NCI-H2081 (cell line): ENCODE measurements around the gene PCGF5.
"Not testable (repeated sequence)": the region's sequence is repeated elsewhere in the genome, so short reads cannot be mapped to it uniquely, and the experiment has no call there.

Experiments used
- DNase-seq, 2 experiments: peaks; one replicate each; lab custom pipeline; 2025; lab: John Stamatoyannopoulos, UW

PCGF5 gene

GRCh38 chr10:91210014-91210413, 10.4 kb upstream of the PCGF5 start:
- DNase-seq = peak; percentile 39 to 67

GRCh38 chr10:91210435-91210834, 10.0 kb upstream of the PCGF5 start:
- peak; percentile 92 to 99 for DNase-seq

DNA sequence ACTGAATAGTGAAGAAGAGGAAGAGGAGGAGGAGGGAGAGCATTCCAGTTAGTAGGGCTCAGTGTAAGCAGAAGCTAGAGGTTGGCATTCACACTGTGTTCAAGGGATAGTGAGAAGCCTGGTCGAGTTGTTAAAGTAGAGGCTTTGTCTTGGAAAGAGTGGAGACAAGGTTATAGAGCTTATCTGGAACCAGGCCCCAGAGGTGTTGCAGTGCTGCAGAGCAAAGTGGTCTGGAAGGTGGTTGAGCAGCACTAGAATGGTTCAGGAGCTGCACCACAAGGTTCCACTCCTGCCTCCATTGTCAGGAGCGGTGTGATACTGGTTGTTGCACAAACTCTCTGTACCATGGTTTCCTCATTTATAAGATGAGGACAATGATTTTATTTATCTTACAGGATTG, 8.8 kb upstream of the PCGF5 start:
- DNase-seq = no peak

DNA sequence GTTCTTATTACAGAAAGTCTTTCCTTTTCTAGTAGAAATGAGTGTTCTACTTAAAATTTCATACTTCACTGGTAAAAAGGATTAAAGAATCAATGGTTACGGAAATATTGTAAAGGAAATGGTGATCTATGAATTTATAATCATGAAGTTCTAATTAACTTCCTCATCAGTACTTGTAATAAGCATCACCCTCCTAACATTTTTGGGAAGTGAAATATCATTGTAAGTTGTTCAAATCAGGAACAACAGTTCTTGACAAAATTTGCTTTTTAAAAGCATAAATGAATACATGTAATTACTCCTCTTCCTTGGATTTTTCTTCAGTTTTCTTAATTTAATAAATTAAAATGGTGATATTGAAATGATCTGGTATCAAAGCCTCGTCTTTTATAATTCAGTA, 5.6 kb upstream of the PCGF5 start:
- no peak for DNase-seq

GRCh38 chr10:91215384-91215783, 5.1 kb upstream of the PCGF5 start:
- DNase-seq = no peak

GRCh38 chr10:91219371-91220193, 881 bp upstream of the PCGF5 start:
- no peak for DNase-seq

DNA sequence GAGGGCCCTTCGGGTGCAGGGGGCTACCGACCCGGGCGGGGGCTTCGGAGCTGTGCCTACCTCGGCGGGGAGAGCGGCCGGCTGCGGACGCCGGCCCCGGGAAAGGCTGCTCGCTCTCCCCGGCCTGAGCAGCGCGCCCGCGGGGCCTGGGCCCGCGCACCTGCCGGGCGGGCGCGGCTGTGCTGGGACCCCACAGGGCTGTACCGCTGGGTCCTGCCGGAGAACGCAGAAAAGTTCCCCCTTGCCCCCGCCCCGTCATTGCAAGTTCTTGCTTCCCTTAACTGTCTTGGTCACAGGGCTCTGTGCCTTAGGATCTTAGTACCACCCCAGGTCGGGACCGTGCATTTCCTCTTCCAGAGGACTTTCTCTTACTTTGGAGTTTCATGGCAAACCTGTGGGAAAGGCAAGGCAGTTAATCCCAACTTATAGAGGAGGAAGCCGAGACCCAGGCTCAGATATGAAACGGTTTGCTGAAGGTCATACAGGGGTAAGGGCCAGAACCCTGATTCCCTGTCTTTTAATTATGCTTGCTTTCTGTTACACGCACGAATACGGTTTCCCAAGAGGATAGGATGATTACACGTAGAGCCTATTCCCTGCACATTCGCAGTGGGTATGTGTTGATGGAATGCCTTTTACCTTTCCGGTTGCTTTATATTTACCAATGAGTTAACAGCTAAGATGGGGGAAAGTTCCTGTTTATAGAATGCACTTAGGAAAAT, 652 bp downstream of the PCGF5 start:
- no peak for DNase-seq

DNA sequence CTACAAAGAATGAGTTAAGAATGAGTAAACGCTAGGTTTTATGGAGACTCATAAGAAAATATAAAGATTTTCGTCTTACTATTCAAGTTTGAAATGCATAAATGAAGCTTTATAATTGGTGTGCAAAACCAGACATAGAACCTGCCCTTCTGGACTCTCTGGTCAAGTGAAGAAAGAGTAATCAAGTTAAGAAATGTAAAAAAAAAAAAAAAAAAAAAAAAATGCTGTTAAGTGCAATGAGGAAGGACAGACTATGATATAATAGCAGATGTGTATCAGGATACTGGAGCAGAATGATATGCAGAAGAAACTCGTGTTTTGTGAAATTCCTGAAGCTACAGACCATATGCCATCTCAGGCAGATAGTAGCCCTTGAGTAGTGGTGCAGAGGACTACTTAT, 5.6 kb downstream of the PCGF5 start:
- no peak for DNase-seq

DNA sequence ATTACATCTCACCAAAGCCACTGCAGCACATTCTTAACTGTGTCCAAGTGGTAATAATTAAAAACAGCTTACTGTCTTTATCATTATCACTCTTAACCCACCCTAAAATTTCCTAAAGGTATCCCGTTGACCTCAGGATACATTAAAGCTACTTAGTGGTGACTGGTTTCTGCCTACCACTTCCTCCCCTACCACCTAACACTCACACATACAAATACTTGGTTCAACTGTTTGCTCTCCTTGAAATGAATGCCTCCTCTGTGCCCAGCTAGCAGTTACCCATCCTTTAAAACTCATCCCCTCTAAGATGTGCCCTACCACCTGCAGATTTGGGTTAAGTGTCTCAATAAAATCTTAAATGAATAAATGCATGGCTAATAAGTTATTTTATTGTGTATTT, 7.1 kb downstream of the PCGF5 start:
- no peak for DNase-seq

- no peak for DNase-seq
Observed at GRCh38 chr10:91229683-91230082, 9.2 kb downstream of the PCGF5 start.

DNA sequence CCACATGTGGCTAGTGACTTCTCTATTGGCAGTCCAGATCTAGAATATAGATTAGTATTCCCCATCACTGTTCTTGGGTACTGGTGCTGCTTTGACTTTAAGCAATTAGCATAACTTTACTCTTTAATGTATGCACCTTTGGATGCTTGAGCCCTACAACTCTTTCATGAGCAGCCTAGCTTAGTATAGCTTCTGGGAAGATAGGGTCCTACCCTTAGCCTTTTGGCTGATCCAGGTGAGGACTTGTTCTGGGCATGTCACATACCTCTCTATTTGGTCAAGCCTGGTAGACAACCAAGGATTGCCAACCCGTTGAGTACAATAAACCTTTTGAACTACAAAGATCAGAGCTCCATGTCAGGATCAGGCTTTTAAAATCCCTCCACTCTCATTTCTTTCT, 17.7 kb downstream of the PCGF5 start:
- DNase-seq = no peak

DNA sequence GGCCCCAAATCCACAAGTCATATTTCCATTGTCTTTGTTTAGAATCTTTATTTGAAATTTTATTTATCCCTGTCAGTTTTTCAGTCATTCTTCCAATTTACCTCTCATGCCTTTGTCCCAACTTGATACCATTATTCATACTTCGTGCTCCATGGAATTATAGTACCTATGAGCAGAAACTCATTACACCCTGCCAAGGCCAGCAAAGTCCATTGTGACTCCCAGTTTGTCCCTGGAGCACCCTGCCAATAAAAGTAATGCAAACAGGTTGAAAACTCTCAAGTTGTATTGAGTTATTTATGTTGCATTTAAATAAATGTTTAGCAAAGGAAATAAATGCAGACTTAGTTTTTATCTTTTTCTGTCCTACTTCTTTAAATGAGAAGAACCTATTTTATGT, 19.3 kb downstream of the PCGF5 start:
- no peak for DNase-seq

DNA sequence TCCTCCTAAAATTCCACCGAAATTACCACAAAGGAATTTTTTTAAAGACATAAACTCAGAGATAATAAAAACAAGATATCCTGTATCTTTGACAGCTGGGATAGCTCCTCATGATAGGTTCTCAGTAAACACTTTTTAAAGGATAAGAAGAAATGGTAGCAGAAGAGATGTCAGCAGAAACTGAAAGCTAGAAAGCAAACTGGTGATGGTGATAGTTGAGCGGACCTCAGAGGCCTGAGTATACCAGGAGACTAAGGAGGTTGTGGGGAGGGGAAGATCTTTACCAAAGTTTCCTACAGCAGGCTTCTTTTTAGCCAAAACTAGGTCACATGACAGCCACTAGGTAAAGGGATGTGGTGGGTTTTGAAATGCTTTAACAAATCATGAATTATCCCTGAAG, 22.5 kb downstream of the PCGF5 start:
- no peak for DNase-seq

DNA sequence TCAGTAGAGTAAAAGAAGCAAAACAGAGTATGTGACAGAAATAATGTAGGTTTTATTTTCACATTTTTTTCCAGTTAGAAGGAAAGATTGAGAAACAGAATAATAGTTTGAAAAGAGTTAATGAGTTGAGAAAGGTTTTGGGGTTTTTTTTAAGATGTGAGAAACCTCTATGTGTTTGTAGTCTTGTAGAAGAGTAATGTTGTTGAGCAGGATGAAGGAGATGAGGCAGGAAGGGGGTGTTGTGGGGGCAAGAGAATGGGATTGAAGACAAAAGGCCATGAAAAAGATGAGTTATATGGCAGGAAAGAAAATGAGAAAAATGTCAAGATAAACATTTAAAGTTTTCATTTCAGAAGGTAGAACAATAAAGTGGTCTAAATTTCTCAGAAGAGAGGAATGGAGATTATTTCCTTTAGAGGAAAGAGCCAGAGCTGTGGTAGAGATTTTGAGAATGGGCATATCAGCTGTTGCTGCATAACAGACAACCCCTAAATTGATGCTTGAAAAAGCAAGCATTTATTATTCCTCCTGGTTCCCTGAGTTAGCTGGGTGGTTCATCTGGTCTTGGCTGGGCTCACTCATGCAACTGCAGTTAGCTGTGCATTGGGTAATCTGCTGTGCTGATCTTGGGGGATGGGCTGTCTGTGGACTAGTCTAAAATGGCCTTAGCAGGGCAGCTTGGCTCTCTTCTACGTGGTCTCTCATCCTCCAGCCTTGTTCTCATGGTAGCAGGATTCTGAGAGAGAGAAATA, 27.1 kb downstream of the PCGF5 start:
- no peak for DNase-seq

- DNase-seq = no peak
Observed at GRCh38 chr10:91249700-91250099, 29.2 kb downstream of the PCGF5 start.

GRCh38 chr10:91250341-91250740, 29.9 kb downstream of the PCGF5 start:
- DNase-seq = no peak

GRCh38 chr10:91251430-91252056, 31.1 kb downstream of the PCGF5 start:
- DNase-seq = peak; percentile 29 to 30

DNA sequence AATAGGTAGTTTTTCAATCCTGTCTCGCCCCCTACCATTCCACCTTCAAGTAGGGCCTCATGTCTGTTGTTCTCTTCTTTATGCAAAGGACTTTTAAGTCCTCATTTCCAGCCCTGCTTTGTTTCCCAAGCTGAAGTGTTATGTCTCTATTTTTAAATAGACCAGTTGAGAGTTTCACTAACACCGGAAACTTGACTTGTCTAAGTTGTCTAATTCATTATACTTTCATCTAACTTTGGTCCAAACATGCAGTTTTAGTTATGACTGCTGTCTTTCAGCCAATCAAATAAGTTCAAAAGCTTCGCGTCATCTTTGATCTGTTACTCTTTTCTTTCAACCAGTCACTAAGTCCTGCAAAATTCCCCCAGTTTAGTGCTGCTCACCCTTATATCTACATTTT, 32.8 kb downstream of the PCGF5 start:
- no peak for DNase-seq

GRCh38 chr10:91257310-91257709, 36.8 kb downstream of the PCGF5 start:
- DNase-seq = no peak

- DNase-seq = not testable (repeated sequence)
Observed at GRCh38 chr10:91260417-91260816, 40.0 kb downstream of the PCGF5 start.

DNA sequence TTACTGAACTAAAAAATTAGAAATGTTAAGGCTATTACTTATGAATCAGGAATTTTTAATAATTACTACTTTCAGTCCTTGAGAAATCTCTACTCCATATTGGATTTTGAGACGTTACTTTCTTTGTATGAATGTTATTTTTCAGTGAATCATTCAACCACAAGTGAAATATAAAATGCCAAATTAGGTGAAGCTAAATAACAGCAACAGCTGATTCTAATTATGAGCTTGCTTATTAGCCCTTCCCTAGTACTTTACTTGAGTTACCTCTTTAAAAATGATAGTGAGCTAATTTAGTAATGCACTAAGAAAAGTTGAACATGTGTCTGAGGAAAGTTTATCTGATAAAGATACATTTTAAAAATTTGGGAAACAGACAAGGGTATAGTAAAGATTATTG, 51.4 kb downstream of the PCGF5 start:
- no peak for DNase-seq

GRCh38 chr10:91284486-91285090, 64.1 kb downstream of the PCGF5 start:
- DNase-seq = no peak
